ENCODE data around the gene CACNG5. TPM values are rescaled to one million over a fixed set of nuclear protein-coding genes. Genes with fewer than 3 reads are reported as not detected.
"Not testable (repeated sequence)": the region's sequence is repeated elsewhere in the genome, so short reads cannot be mapped to it uniquely, and the experiment has no call there.

CACNG5 gene
- total RNA-seq, 4 donors from 2014 or later = not detected

GRCh38 chr17:66893382-66893781, 58.5 kb downstream of the CACNG5 start:
- Histone ChIP-seq H3K27ac (no peak overlapping the region), H3K36me3 (no peaks in the 10 kb centered on the region), H3K9me3 (no peaks in the 10 kb centered on the region), H3K27me3 (peaks cover 17% of the 10 kb centered on the region), H3K4me3 (no peak overlapping the region), H3K4me1 (no peaks in the 10 kb centered on the region)
- no peak for ATAC-seq
- TF ChIP-seq POLR2A (IDR thresholded peaks at IDR 0.05) (no peak), EP300 (IDR thresholded peaks at IDR 0.05) (no peak), CTCF (IDR thresholded peaks at IDR 0.05) (no peak), POLR2AphosphoS5 (IDR thresholded peaks at IDR 0.05) (no peak)
- 70% methylated on average over 3 of the region's 6 CpGs; no CpG with 5 or more reads in 1 of the 2 donors for WGBS, 2 donors (ENCODE audit: low coverage in 1 of 2)

- H3K4me3 ChIP-seq = no peak overlapping the region
- H3K27me3 ChIP-seq = peaks cover 17% of the 10 kb centered on the region
- H3K4me1 ChIP-seq = no peaks in the 10 kb centered on the region
- no peak for ATAC-seq
- no peak for TF ChIP-seq CTCF (IDR thresholded peaks at IDR 0.05)
- TF ChIP-seq EP300 (IDR thresholded peaks at IDR 0.05) = no peak
- no peak for TF ChIP-seq POLR2AphosphoS5 (IDR thresholded peaks at IDR 0.05)
- TF ChIP-seq POLR2A (IDR thresholded peaks at IDR 0.05) = no peak
- 77 to 83% methylated on average over 4 to 5 of the region's 5 CpGs for WGBS, 2 donors (ENCODE audit: low coverage in 1 of 2)
- no peaks in the 10 kb centered on the region for H3K9me3 ChIP-seq
- no peaks in the 10 kb centered on the region for H3K36me3 ChIP-seq
- no peak overlapping the region for H3K27ac ChIP-seq
Observed at GRCh38 chr17:66893863-66894262, 58.9 kb downstream of the CACNG5 start.

GRCh38 chr17:66897141-66897540, 62.2 kb downstream of the CACNG5 start:
- Histone ChIP-seq H3K36me3 (no peaks in the 10 kb centered on the region), H3K9me3 (no peaks in the 10 kb centered on the region), H3K4me1 (no peaks in the 10 kb centered on the region), H3K27ac (no peak overlapping the region), H3K27me3 (peaks cover 22% of the 10 kb centered on the region), H3K4me3 (no peak overlapping the region)
- ATAC-seq = no peak
- TF ChIP-seq EP300 (IDR thresholded peaks at IDR 0.05) (no peak), POLR2AphosphoS5 (IDR thresholded peaks at IDR 0.05) (no peak), CTCF (IDR thresholded peaks at IDR 0.05) (no peak)
- WGBS, 2 donors (ENCODE audit: low coverage in 1 of 2) = 53% methylated on average over 3 of the region's 9 CpGs; no CpG with 5 or more reads in 1 of the 2 donors

GRCh38 chr17:66898536-66898935, 63.6 kb downstream of the CACNG5 start:
- Histone ChIP-seq H3K27ac (no peak overlapping the region), H3K36me3 (no peaks in the 10 kb centered on the region), H3K4me1 (no peaks in the 10 kb centered on the region), H3K27me3 (peaks cover 26% of the 10 kb centered on the region), H3K4me3 (no peak overlapping the region), H3K9me3 (no peaks in the 10 kb centered on the region)
- TF ChIP-seq CTCF (IDR thresholded peaks at IDR 0.05) = no peak
- no peak for TF ChIP-seq EP300 (IDR thresholded peaks at IDR 0.05)
- TF ChIP-seq POLR2AphosphoS5 (IDR thresholded peaks at IDR 0.05) = no peak
- no peak for TF ChIP-seq POLR2A (IDR thresholded peaks at IDR 0.05)
- ATAC-seq = no peak
- WGBS, 2 donors (ENCODE audit: low coverage in 1 of 2) = 64 to 96% methylated on average over 4 to 5 of the region's 10 CpGs

GRCh38 chr17:66900126-66901010, 65.5 kb downstream of the CACNG5 start:
- Histone ChIP-seq H3K27me3 (peaks cover 26% of the 10 kb centered on the region), H3K9me3 (no peaks in the 10 kb centered on the region), H3K4me3 (no peak overlapping the region), H3K36me3 (no peaks in the 10 kb centered on the region), H3K27ac (no peak overlapping the region), H3K4me1 (peaks cover 0 to 7% (median 4%) of the 10 kb centered on the region in 3 donors)
- 59 to 73% methylated on average over 8 to 9 of the region's 9 CpGs for WGBS, 2 donors (ENCODE audit: low coverage in 1 of 2)
- ATAC-seq = no peak
- TF ChIP-seq POLR2A (IDR thresholded peaks at IDR 0.05) = no peak
- TF ChIP-seq POLR2AphosphoS5 (IDR thresholded peaks at IDR 0.05) = no peak
- no peak for TF ChIP-seq CTCF (IDR thresholded peaks at IDR 0.05)
- no peak for TF ChIP-seq EP300 (IDR thresholded peaks at IDR 0.05)

GRCh38 chr17:66903296-66903695, 68.4 kb downstream of the CACNG5 start:
- 50 to 73% methylated on average over 1 to 6 of the region's 6 CpGs for WGBS, 2 donors (ENCODE audit: low coverage in 1 of 2)
- not testable (repeated sequence) for ATAC-seq

More at GRCh38 chr17:66903296-66903695, 68.4 kb downstream of the CACNG5 start:
- H3K4me1 ChIP-seq = peaks cover 0 to 14% (median 4%) of the 10 kb centered on the region in 3 donors
- H3K27me3 ChIP-seq, H3K9me3 ChIP-seq, H3K36me3 ChIP-seq, H3K4me3 ChIP-seq, H3K27ac ChIP-seq: not testable (repeated sequence)

All from gastroesophageal sphincter (tissue), 4 donors.